H9 (cell line): ENCODE results near the gene DCPS. TPM values are rescaled to one million over a fixed set of nuclear protein-coding genes. Genes with fewer than 3 reads are reported as not detected.
A peak's percentile ranks its signal among the peaks of the same experiment; 100 is the strongest.

ENCODE experiments used
- DNase-seq: peaks from one replicate; pipeline ENCODE4 v3.0.0-alpha.2; 2017
- H2AFZ ChIP-seq: one replicate; pipeline ENCODE4 v1.6.1; 2013; ENCODE audit warnings: mild to moderate bottlenecking, low read length, control low read depth, moderate library complexity
- H2AK5ac ChIP-seq: 2 replicates; pipeline ENCODE4 v1.6.1; 2013; ENCODE audit warnings: low read length, control low read depth, mixed read lengths; ENCODE audit not compliant: insufficient read length
- H2BK120ac ChIP-seq: one replicate; pipeline ENCODE4 v1.6.1; 2013; ENCODE audit warnings: low read depth, mild to moderate bottlenecking, low read length, control low read depth, inconsistent platforms; ENCODE audit not compliant: poor library complexity, severe bottlenecking
- H2BK12ac ChIP-seq: 2 replicates; pipeline ENCODE4 v1.6.1; 2013; ENCODE audit warnings: low read length, control low read depth, mixed read lengths, low read depth; ENCODE audit not compliant: insufficient read length
- H2BK15ac ChIP-seq: 2 replicates; pipeline ENCODE4 v1.6.1; 2013; ENCODE audit warnings: low read depth, low read length, control low read depth
- H2BK20ac ChIP-seq: one replicate; pipeline ENCODE4 v1.6.1; 2013; ENCODE audit warnings: low read depth, mild to moderate bottlenecking, low read length, control low read depth, inconsistent platforms; ENCODE audit not compliant: poor library complexity, severe bottlenecking
- H2BK5ac ChIP-seq: 2 replicates; pipeline ENCODE4 v1.6.1; 2013; ENCODE audit warnings: low read length, control low read depth, mixed read lengths; ENCODE audit not compliant: insufficient read length
- H3K14ac ChIP-seq: 2 replicates; pipeline ENCODE4 v1.6.1; 2013; ENCODE audit warnings: low read length, control low read depth; ENCODE audit not compliant: insufficient read depth
- H3K18ac ChIP-seq: 2 replicates; pipeline ENCODE4 v1.6.1; 2013; ENCODE audit warnings: low read depth, mild to moderate bottlenecking, mixed read lengths, low read length, control low read depth; ENCODE audit not compliant: insufficient read length
- H3K23ac ChIP-seq: 2 replicates; pipeline ENCODE4 v1.6.1; 2013; ENCODE audit warnings: low read length, control low read depth, mixed read lengths, low read depth; ENCODE audit not compliant: insufficient read length
- H3K23me2 ChIP-seq: 2 replicates; pipeline ENCODE4 v1.6.1; 2013; ENCODE audit warnings: low read depth, mild to moderate bottlenecking, mixed read lengths, low read length, control low read depth; ENCODE audit not compliant: insufficient read length, poor library complexity, severe bottlenecking
- H3K27ac ChIP-seq: 2 replicates; pipeline ENCODE4 v1.5.1; 2013; ENCODE audit warnings: low read length, control low read depth, mixed read lengths, low read depth; ENCODE audit not compliant: insufficient read length
- H3K27me3 ChIP-seq: 2 replicates; pipeline ENCODE4 v1.6.1; 2013; ENCODE audit warnings: low read length, control low read depth, inconsistent platforms; ENCODE audit not compliant: insufficient read depth
- H3K4ac ChIP-seq: 2 replicates; pipeline ENCODE4 v1.6.1; 2013; ENCODE audit warnings: low read depth, mild to moderate bottlenecking, control low read depth, inconsistent platforms, low read length, moderate library complexity
- H3K4me1 ChIP-seq: 2 replicates; pipeline ENCODE4 v1.6.1; 2013; ENCODE audit warnings: low read length, control low read depth, inconsistent platforms; ENCODE audit not compliant: insufficient read depth
- H3K4me2 ChIP-seq: 2 replicates; pipeline ENCODE4 v1.6.1; 2013; ENCODE audit warnings: low read length, control low read depth, mixed read lengths; ENCODE audit not compliant: insufficient read length, insufficient read depth
- H3K56ac ChIP-seq: 2 replicates; pipeline ENCODE4 v1.6.1; 2013; ENCODE audit warnings: low read depth, mild to moderate bottlenecking, mixed read lengths, low read length, control low read depth; ENCODE audit not compliant: insufficient read length
- H3K79me1 ChIP-seq: 2 replicates; pipeline ENCODE4 v1.6.1; 2013; ENCODE audit warnings: low read depth, mild to moderate bottlenecking, moderate library complexity, low read length, control low read depth, inconsistent platforms; ENCODE audit not compliant: insufficient read depth, poor library complexity, severe bottlenecking
- H3K79me2 ChIP-seq: 2 replicates; pipeline ENCODE4 v1.6.1; 2013; ENCODE audit warnings: low read length, control low read depth, inconsistent platforms; ENCODE audit not compliant: insufficient read depth
- H3K9ac ChIP-seq: 2 replicates; pipeline ENCODE4 v1.6.1; 2013; ENCODE audit warnings: low read length, control low read depth, mixed read lengths; ENCODE audit not compliant: insufficient read length; ENCODE audit errors: extremely low read depth
- H3K9me3 ChIP-seq: one replicate; pipeline ENCODE4 v1.6.1; 2013; ENCODE audit warnings: low read depth, low read length, inconsistent platforms; ENCODE audit not compliant: control insufficient read depth
- H3T11ph ChIP-seq: one replicate; pipeline ENCODE4 v1.6.1; 2013; ENCODE audit warnings: mild to moderate bottlenecking, low read length, control low read depth, inconsistent platforms
- H4K20me1 ChIP-seq: one replicate; pipeline ENCODE4 v1.6.1; 2013; ENCODE audit not compliant: control insufficient read depth, insufficient read length, insufficient read depth
- H4K5ac ChIP-seq: 2 replicates; pipeline ENCODE4 v1.6.1; 2013; ENCODE audit warnings: low read depth, mild to moderate bottlenecking, mixed read lengths, low read length, control low read depth; ENCODE audit not compliant: insufficient read length
- H4K8ac ChIP-seq: replicated peaks from 2 replicates; pipeline ENCODE4 v1.6.1; 2013; ENCODE audit warnings: low read length, control low read depth, mixed read lengths, low read depth; ENCODE audit not compliant: insufficient read length
- H4K91ac ChIP-seq: 2 replicates; pipeline ENCODE4 v1.6.1; 2013; ENCODE audit warnings: low read depth, mild to moderate bottlenecking, moderate library complexity, mixed read lengths, low read length, control low read depth; ENCODE audit not compliant: insufficient read length
- H3K27ac Mint-ChIP-seq, 3 experiments: 2 replicates in 2 of 3; 3 replicates in 1 of 3; pipeline ENCODE4 v1.8.0; 2020 to 2021; ENCODE audit warnings: mixed read lengths in 3 of 3, mild to moderate bottlenecking in 1 of 3, moderate library complexity in 1 of 3
- H3K27me3 Mint-ChIP-seq: 2 replicates; pipeline ENCODE4 v1.8.0; 2021; ENCODE audit warnings: low read depth, mild to moderate bottlenecking, moderate library complexity, mixed read lengths
- H3K36me3 Mint-ChIP-seq, 3 experiments: 2 replicates in 2 of 3; 3 replicates in 1 of 3; pipeline ENCODE4 v1.8.0; 2020 to 2021; ENCODE audit warnings: low read depth in 3 of 3, mixed read lengths in 3 of 3; ENCODE audit not compliant: insufficient read depth in 1 of 3
- H3K4me1 Mint-ChIP-seq, 2 experiments: 2 replicates each; pipeline ENCODE4 v1.8.0; 2020; ENCODE audit warnings: mixed read lengths in 2 of 2
- H3K4me3 Mint-ChIP-seq, 2 experiments: 2 replicates in 1 of 2; 3 replicates in 1 of 2; pipeline ENCODE4 v1.8.0; 2020 to 2021; ENCODE audit warnings: mild to moderate bottlenecking in 2 of 2, mixed read lengths in 2 of 2, moderate library complexity in 1 of 2
- H3K9me3 Mint-ChIP-seq, 2 experiments: 2 replicates in 1 of 2; 3 replicates in 1 of 2; pipeline ENCODE4 v1.8.0; 2020; ENCODE audit warnings: mild to moderate bottlenecking in 2 of 2, mixed read lengths in 2 of 2, moderate library complexity in 1 of 2
- CTCF ChIP-seq: fragments of 200-600 bp; sonication (generic); conservative IDR thresholded peaks from 3 replicates; pipeline ENCODE4 v1.8.0; 2021; ENCODE audit warnings: antibody characterized with exemption, mild to moderate bottlenecking
- WGBS: extraction: QIAGEN DNeasy Blood & Tissue Kit; methylation state at CpG from one replicate; pipeline ENCODE4 v1.1.7; 2013; ENCODE audit warnings: missing lambda C conversion rate, low lambda C conversion rate, mixed read lengths; ENCODE audit not compliant: insufficient read length; ENCODE audit errors: extremely low coverage; 5-methylcytosine and 5-hydroxymethylcytosine counted together
- total RNA-seq: library from RNA; stranded (reverse); gene quantifications from 2 replicates; pipeline ENCODE4 v1.2.1, GENCODE V29; 2021

Gene DCPS
- total RNA-seq, 1 experiment from 2014 or later = 27.7 TPM

GRCh38 chr11:126337126-126337473 lies 33.2 kb downstream of the DCPS start:
- Histone ChIP-seq H2AFZ (no peak overlapping the region), H3K9ac (no peak overlapping the region), H3K56ac (no peak overlapping the region), H4K5ac (no peak overlapping the region), H3K79me1 (no peaks in the 10 kb centered on the region), H2BK20ac (no peak overlapping the region), H3K4ac (no peak overlapping the region), H3T11ph (no peak overlapping the region), H3K23ac (no peak overlapping the region), H2BK5ac (no peak overlapping the region), H3K79me2 (no peaks in the 10 kb centered on the region), H3K27me3 (no peaks in the 10 kb centered on the region), H3K4me1 (no peaks in the 10 kb centered on the region; the same call in 1 of the 2 replicates), H2BK120ac (no peak overlapping the region), H3K23me2 (no peaks in the 10 kb centered on the region), H2BK12ac (no peak overlapping the region), H4K91ac (no peak overlapping the region), H3K18ac (no peak overlapping the region), H2AK5ac (no peak overlapping the region), H4K20me1 (peaks cover 3% of the 10 kb centered on the region), H3K4me2 (no peak overlapping the region), H3K9me3 (no peaks in the 10 kb centered on the region), H2BK15ac (no peak overlapping the region), H3K14ac (no peak overlapping the region), H4K8ac (no peak overlapping the region), H3K27ac (no peak overlapping the region)
- peaks cover 13 to 54% (median 42%) of the 10 kb centered on the region in 3 experiments; a peak in 6 of 7 replicates for H3K36me3 Mint-ChIP-seq
- H3K27me3 Mint-ChIP-seq = no peaks in the 10 kb centered on the region
- H3K27ac Mint-ChIP-seq = 0 out of 7 replicates have a peak overlapping the region, but pooled peaks of 1 of the 3 experiments have one; percentile 10
- no peak for DNase-seq
- no peaks in the 10 kb centered on the region for H3K9me3 Mint-ChIP-seq
- WGBS = no CpG with 5 or more reads among the region's 4 CpGs
- H3K4me1 Mint-ChIP-seq = peaks cover 18 to 20% of the 10 kb centered on the region in 2 experiments
- H3K4me3 Mint-ChIP-seq = no peak overlapping the region
- no peak for TF ChIP-seq CTCF
